COLO668 (cell line): ENCODE results near the gene SMPDL3A.
A peak's percentile ranks its signal among the peaks of the same experiment; 100 is the strongest.

Source experiments
- DNase-seq: peaks from one replicate; lab custom pipeline; 2025; ENCODE audit not compliant: unreplicated experiment; lab: John Stamatoyannopoulos, UW

The SMPDL3A gene

GRCh38 chr6:122775975-122776374 is 13.1 kb upstream of the SMPDL3A start:
- DNase-seq, result no peak

GRCh38 chr6:122778302-122778701 is 10.8 kb upstream of the SMPDL3A start:
- DNase-seq, result no peak

DNA sequence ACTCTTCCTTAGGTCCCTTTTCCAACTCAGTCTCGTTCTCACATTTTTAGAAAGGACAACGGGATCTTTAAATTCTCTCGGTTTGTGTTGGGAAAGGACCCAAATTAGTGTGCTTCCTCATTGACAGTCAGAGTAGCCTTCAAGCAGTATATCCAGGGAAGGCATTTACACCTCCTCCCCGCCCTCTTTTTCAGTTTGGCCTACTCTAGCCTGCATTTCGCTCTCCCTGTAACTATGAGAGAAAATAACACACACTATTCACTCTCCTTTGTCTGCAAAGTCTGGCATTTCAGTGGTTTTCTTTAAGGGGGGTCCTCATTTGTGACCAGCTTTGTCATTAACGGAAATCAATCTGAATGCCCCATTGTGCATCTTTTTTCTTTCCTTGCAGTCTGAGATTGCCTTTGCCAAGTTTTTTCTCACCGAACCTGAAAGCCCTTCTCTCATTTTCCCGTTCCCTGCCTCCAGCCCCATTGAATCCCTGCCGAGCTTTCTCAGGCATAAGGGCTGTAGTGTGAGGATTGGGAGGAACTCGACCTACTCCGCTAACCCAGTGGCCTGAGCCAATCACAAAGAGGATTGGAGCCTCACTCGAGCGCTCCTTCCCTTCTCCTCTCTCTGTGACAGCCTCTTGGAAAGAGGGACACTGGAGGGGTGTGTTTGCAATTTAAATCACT is 9.9 kb upstream of the SMPDL3A start:
- no peak for DNase-seq

DNA sequence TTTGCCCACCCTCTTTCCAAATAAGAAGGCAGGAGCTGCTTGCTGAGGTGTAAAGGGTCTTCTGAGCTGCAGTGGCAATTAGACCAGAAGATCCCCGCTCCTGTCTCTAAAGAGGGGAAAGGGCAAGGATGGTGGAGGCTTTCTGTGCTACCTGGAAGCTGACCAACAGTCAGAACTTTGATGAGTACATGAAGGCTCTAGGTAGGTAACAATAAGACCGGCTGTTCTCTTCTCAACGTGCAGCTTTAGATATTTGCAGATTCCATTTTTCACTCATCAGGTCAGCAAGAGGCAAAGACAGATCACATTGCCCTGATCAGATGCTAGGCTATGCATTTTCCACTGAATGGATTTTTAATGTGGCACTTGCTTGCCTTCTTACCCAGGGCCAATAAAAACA is 9.4 kb upstream of the SMPDL3A start, which contains the start of gene FABP7:
Gene FABP7, plus strand, starts transcription at position 50 of the 400 bp plus-strand sequence. Its CDS starts 79 bp downstream, at position 129.
- DNase-seq, result no peak

DNA sequence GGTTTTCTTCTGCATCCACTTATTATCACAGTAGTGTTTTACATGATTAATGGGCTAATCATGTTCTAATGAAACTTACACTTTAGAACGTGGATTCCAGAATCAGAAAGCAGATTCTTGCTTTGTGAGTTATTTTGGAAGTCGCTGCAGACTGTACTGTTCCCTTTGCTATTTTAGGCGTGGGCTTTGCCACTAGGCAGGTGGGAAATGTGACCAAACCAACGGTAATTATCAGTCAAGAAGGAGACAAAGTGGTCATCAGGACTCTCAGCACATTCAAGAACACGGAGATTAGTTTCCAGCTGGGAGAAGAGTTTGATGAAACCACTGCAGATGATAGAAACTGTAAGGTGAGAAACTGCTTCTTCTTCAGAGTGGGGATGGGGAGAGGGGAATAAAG is 8.9 kb upstream of the SMPDL3A start:
- no peak for DNase-seq

DNA sequence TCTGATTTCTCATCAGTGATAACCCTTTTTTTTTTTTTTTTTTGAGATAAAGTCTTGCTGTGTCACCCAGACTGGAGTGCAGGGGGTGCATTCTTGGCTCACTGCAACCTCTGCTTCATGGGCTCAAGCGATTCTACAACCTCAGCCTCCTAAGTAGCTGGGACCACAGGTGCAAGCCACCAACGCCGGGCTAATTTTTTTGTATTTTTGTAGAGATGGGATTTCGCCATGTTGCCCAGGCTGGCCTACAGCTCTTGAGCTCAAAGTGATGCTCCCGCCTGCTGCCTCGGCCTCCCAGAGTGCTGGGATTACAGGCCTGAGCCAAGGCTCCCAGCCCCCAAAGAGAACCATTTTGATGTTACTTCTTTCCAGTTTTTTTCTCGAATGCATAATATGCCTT is 7.3 kb upstream of the SMPDL3A start:
- DNase-seq, result no peak

DNA sequence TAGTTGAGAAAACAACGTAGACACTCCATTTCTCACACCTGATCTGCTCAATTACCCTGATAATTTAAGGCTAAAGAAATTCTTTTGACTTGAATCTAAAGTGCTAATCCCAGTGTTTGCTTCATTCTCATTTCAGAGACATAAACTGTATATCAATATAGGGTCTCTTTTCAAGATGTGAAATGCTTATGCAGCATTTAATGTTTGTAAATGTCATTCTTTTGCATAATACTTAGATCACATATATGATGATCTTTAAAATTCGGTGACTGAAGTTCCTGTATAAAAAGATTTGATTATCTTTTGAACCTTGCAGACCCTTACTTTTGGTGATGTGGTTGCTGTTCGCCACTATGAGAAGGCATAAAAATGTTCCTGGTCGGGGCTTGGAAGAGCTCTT is 5.7 kb upstream of the SMPDL3A start:
- no peak for DNase-seq

- DNase-seq, result no peak
Measured at GRCh38 chr6:122785891-122786290, 3.2 kb upstream of the SMPDL3A start.

DNA sequence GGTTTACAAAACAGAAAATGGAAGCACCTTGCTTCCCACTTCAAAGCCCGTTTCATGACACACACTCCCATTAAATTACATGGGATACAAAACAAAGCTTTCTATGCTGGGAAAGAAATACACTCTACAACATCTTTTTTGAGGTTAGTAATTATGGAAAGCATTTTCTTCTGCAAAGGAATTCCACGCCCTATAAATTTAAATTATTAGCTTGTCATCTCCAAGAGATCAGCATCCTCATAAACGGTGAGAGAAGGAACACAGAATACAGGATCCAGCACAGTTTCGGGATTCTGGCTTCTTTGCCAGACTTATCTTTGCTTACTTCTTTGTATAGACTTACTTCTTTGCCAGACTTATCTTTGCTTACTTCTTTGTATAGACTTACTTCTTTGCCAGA is 1.3 kb upstream of the SMPDL3A start:
- no peak for DNase-seq

GRCh38 chr6:122788208-122788607 is 850 bp upstream of the SMPDL3A start:
- no peak for DNase-seq

- DNase-seq, result no peak
Measured at GRCh38 chr6:122788663-122789181, 336 bp upstream of the SMPDL3A start.

- DNase-seq, result peak; percentile 58
Measured at GRCh38 chr6:122790028-122790422, 967 bp downstream of the SMPDL3A start.

- DNase-seq, result no peak
Measured at GRCh38 chr6:122790423-122791309, 1.6 kb downstream of the SMPDL3A start.

DNA sequence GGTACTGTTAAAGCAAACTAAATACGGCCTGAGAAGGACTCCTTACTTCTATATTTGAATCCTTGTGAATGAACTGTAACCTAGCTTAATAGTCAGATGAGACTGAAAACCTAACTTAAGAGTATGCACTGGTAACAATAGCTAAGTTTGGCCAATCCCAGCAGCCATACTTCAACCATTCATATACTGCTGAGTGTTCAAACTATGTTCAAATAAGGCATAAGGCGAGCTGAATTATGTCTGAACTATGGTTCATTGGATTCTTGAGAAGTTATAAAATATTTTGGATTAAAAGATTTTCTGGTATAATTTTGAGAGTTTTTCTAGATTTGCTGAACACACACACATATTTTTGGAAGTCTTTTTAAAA is 2.2 kb downstream of the SMPDL3A start:
- DNase-seq, result no peak

- DNase-seq, result no peak
Measured at GRCh38 chr6:122792766-122793165, 3.7 kb downstream of the SMPDL3A start.

DNA sequence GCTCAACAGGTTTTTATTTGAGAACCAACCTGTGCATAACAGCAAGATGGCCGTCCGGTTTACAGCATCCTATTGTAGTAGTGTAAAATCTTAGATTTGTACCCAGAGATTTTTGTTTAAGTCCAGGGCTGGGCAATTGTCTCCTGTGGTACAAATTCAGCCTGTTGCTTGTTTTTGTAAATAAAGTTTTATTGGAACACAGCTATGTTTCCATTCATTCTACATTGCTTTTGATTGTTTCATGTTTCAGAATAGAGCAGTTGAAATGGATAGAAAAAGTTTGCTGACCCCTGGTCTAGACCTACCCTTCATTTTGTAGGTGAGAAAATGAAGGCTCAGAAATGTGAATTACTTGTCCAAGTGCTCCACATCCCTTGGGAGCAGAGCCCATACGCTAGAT is 8.5 kb downstream of the SMPDL3A start:
- no peak for DNase-seq

DNA sequence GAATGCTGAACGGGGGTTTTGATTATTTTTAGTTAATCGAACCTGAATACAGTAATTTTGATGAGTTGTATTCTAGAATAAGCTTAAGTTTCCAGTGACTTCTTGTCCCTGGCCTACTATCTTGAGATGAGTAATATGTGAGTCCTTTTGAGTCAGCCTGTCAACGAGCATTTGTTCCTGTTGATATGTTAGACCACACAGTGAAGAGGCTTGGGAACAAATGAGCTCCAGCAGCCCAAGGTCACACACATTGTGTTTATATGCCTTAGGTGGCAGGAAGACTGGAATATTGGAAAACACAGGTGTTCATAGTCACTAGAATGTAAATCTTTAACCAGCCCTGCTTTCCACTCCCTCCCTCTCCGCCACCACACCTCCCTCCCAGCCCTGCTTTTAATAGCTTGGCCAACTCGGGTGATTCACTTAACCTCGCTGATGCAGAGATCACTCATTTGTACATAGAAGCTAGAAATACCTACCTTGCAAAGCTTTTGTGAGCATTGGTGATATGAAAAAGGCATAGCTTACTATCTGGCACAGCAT is 9.1 kb downstream of the SMPDL3A start:
- DNase-seq, result peak; percentile 68

GRCh38 chr6:122799140-122799745 is 10.2 kb downstream of the SMPDL3A start:
- DNase-seq, result no peak

- no peak for DNase-seq
Measured at GRCh38 chr6:122799916-122800686, 11.0 kb downstream of the SMPDL3A start.

GRCh38 chr6:122800906-122801305 is 11.8 kb downstream of the SMPDL3A start:
- no peak for DNase-seq

GRCh38 chr6:122801397-122801796 is 12.3 kb downstream of the SMPDL3A start:
- no peak for DNase-seq
